Activated B cell treated with CpG ODN at 0.5 μM for 24 hours (primary cell): ENCODE measurements around the gene XYLB. TPM values are rescaled to one million over a fixed set of nuclear protein-coding genes. Genes with fewer than 3 reads are reported as not detected.

Experiments used
- ATAC-seq: fragments of 200-7000 bp; cut with Tn5 transposase; one replicate; pipeline ENCODE4 v1.10.0; 2021; ENCODE audit warnings: low read depth, mild to moderate bottlenecking, moderate library complexity
- CTCF ChIA-PET: fragments of 350-600 bp; sonication (Branson Sonifier 250); formaldehyde crosslinking; loops from one replicate; lab custom pipeline; 2021; ENCODE audit warnings: antibody characterized with exemption; lab: Charles Lee
- POLR2A ChIA-PET: fragments of 350-600 bp; sonication (Branson Sonifier 250); formaldehyde crosslinking; loops from one replicate; lab custom pipeline; 2021; ENCODE audit warnings: antibody characterized with exemption; lab: Charles Lee
- DNase-seq: peaks from one replicate; pipeline ENCODE4 v3.0.0; 2022
- H3K27ac Mint-ChIP-seq: one replicate; pipeline ENCODE4 v1.8.0; 2020; ENCODE audit warnings: mixed read lengths
- H3K27me3 Mint-ChIP-seq: one replicate; pipeline ENCODE4 v1.8.0; 2021; ENCODE audit warnings: mixed read lengths
- H3K36me3 Mint-ChIP-seq: one replicate; pipeline ENCODE4 v1.8.0; 2021; ENCODE audit warnings: low read depth, mixed read lengths
- H3K4me1 Mint-ChIP-seq: one replicate; pipeline ENCODE4 v1.8.0; 2021; ENCODE audit warnings: mixed read lengths
- H3K4me3 Mint-ChIP-seq: one replicate; pipeline ENCODE4 v1.8.0; 2020; ENCODE audit warnings: mild to moderate bottlenecking, mixed read lengths
- H3K9me3 Mint-ChIP-seq: one replicate; pipeline ENCODE4 v1.8.0; 2020; ENCODE audit warnings: mixed read lengths
- CTCF ChIP-seq: fragments of 200-600 bp; IDR thresholded peaks from one replicate; pipeline ENCODE4 v1.8.0; 2022; ENCODE audit warnings: antibody characterized with exemption, mild to moderate bottlenecking
- intact Hi-C: fragments of 100-400 bp; cut with micrococcal nuclease; formaldehyde crosslinking; loops from one replicate; pipeline ENCODE4 v1.15.1; 2024
- total RNA-seq: library from RNA; stranded (reverse); gene quantifications from 2 replicates; pipeline ENCODE4 v1.2.3, GENCODE V29; 2022

The XYLB gene
- total RNA-seq, 1 donor from 2014 or later: 1.8 TPM

DNA sequence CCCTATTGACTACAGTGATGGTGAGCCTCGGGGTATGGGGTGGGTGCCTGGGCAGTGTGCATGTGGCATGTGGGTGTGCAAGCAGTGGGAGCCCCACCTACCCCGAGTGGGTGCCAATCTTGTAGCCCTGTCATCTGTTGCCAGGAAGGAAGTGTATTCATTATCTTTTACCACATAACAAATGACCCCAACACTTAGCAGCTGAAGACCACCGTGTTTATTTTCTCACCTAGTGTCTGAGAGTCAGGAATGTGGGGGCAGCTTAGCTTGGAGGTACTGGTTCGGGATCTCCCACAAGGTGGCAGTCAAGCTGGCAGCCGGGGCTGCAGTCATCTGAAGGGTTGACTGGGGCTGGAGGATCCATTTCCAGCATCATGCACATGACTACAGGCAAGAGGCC, 21.7 kb downstream of the XYLB start:
- ChIA-PET CTCF (no interaction called here), POLR2A (no interaction called here)
- ATAC-seq (no peak), DNase-seq (no peak)
- intact Hi-C loops: no loop called here
- H3K4me1 Mint-ChIP-seq: no peaks in the 10 kb centered on the region
- no peak overlapping the region for H3K4me3 Mint-ChIP-seq
- no peaks in the 10 kb centered on the region for H3K27me3 Mint-ChIP-seq
- no peak overlapping the region for H3K27ac Mint-ChIP-seq
- no peaks in the 10 kb centered on the region for H3K9me3 Mint-ChIP-seq
- H3K36me3 Mint-ChIP-seq: no peaks in the 10 kb centered on the region
- no peak for TF ChIP-seq CTCF

DNA sequence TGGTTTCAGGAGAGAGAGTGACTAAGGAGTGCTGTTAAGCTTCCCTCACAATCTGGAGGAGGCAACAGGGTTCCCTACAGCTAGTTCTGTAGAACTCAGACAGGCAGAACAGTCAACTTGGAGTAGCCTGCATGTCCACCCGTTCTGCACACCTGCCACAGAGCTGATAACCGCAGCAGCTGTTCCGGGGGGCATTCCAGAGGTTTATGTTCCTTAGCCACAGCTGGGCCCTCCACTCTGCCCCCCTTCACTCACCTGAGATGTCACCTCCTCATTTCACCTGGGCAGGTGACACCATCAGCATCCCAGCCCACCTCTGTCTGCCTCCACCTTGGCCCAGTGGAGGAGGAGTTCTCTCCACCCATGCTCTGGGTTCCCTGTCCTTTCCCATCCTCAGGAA, 22.6 kb downstream of the XYLB start:
- no peak for TF ChIP-seq CTCF

DNA sequence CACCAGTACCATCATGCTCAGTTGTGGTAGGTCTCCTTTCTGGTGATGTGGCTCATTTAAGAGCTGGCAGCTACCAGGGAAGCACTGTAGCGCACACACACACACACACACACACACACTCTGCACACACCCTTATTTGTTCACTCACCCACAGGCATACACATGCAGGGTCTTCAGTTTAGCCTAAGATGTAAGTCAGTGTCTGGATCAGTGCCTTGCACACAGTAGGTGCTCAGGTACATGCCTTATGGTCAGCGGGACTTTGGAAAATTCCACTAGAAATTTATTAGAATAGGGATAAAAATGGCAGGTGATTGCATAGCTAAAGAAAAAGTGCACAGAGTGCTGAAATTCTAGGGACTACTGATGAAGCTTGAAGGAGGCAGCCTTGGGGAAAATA, 23.6 kb downstream of the XYLB start:
- Mint-ChIP-seq H3K27ac (no peak overlapping the region), H3K4me1 (no peaks in the 10 kb centered on the region), H3K27me3 (no peaks in the 10 kb centered on the region), H3K9me3 (no peaks in the 10 kb centered on the region), H3K4me3 (no peak overlapping the region), H3K36me3 (no peaks in the 10 kb centered on the region)
- no peak for TF ChIP-seq CTCF
- intact Hi-C loops: no loop called here
- CTCF ChIA-PET: no interaction called here
- ATAC-seq (no peak), DNase-seq (no peak)
- POLR2A ChIA-PET: no interaction called here

More for the DNA sequence above, 22.6 kb downstream of the XYLB start:
- DNase-seq (no peak), ATAC-seq (no peak)
- H3K27ac Mint-ChIP-seq: no peak overlapping the region
- POLR2A ChIA-PET: interaction anchor here (0.6 kb wide), 1 partner anchor 67 kb away, joined by 3 read pairs; no protein-coding TSS in a partner anchor
- no peaks in the 10 kb centered on the region for H3K9me3 Mint-ChIP-seq
- H3K36me3 Mint-ChIP-seq: no peaks in the 10 kb centered on the region
- CTCF ChIA-PET: no interaction called here
- intact Hi-C loops: no loop called here
- H3K27me3 Mint-ChIP-seq: no peaks in the 10 kb centered on the region
- H3K4me3 Mint-ChIP-seq: no peak overlapping the region
- H3K4me1 Mint-ChIP-seq: no peaks in the 10 kb centered on the region

- ChIA-PET POLR2A (no interaction called here), CTCF (no interaction called here)
Measured at GRCh38 chr3:38370861-38371260, 24.3 kb downstream of the XYLB start.

GRCh38 chr3:38371541-38372213, 25.1 kb downstream of the XYLB start:
- ChIA-PET POLR2A (no interaction called here), CTCF (no interaction called here)
- ATAC-seq: no peak
- Mint-ChIP-seq H3K9me3 (no peaks in the 10 kb centered on the region), H3K27me3 (no peaks in the 10 kb centered on the region), H3K27ac (no peak overlapping the region), H3K4me1 (no peaks in the 10 kb centered on the region), H3K4me3 (no peak overlapping the region), H3K36me3 (no peaks in the 10 kb centered on the region)
- TF ChIP-seq CTCF: no peak
- intact Hi-C loops: no loop called here
- no peak for DNase-seq

More at GRCh38 chr3:38370861-38371260, 24.3 kb downstream of the XYLB start:
- H3K4me3 Mint-ChIP-seq: no peak overlapping the region
- intact Hi-C loops: no loop called here
- H3K27me3 Mint-ChIP-seq: no peaks in the 10 kb centered on the region
- no peaks in the 10 kb centered on the region for H3K36me3 Mint-ChIP-seq
- no peak for TF ChIP-seq CTCF
- no peak for DNase-seq
- H3K27ac Mint-ChIP-seq: no peak overlapping the region
- no peaks in the 10 kb centered on the region for H3K9me3 Mint-ChIP-seq
- ATAC-seq: no peak
- H3K4me1 Mint-ChIP-seq: no peaks in the 10 kb centered on the region
